CD14-positive monocyte (primary cell): Measurements from ENCODE around the gene CMPK2. TPM values are rescaled to one million over a fixed set of nuclear protein-coding genes. Genes with fewer than 3 reads are reported as not detected.

Experiments
- DNase-seq, 3 donors: peaks; one replicate each; pipeline ENCODE4 v3.0.0-alpha.2; 2011 to 2022
- H2AFZ ChIP-seq: 2 replicates; pipeline ENCODE4 v1.6.0; 2012; ENCODE audit warnings: mild to moderate bottlenecking, low read depth, low read length, inconsistent platforms; ENCODE audit not compliant: insufficient read depth, poor library complexity, severe bottlenecking
- H3K27ac ChIP-seq, 2 donors: 1 replicate in 1 of 2; 2 replicates in 1 of 2; pipeline ENCODE4 v1.5.1; 2012 to 2013; ENCODE audit warnings: low read length in 2 of 2, control low read depth in 1 of 2, inconsistent platforms in 1 of 2, low read depth in 1 of 2, mild to moderate bottlenecking in 1 of 2
- H3K27me3 ChIP-seq, 2 donors: one replicate each; pipeline versions ENCODE4 v1.6.0 to v1.6.1; 2011 to 2013; ENCODE audit warnings: low read length in 2 of 2; ENCODE audit not compliant: control insufficient read depth in 2 of 2, insufficient read depth in 2 of 2
- H3K36me3 ChIP-seq, 2 donors: replicated peaks in 1 of 2; 1 replicate in 1 of 2; 2 replicates in 1 of 2; pipeline versions ENCODE4 v1.5.1 to v1.6.1; 2012 to 2013; ENCODE audit warnings: low read length in 2 of 2, control low read depth in 1 of 2, inconsistent platforms in 1 of 2, mild to moderate bottlenecking in 1 of 2; ENCODE audit not compliant: insufficient read depth in 2 of 2, control insufficient read depth in 1 of 2
- H3K4me1 ChIP-seq, 2 donors: 1 replicate in 1 of 2; 2 replicates in 1 of 2; pipeline versions ENCODE4 v1.5.1 to v1.6.1; 2012 to 2013; ENCODE audit warnings: low read length in 2 of 2, control low read depth in 1 of 2, inconsistent platforms in 1 of 2, mild to moderate bottlenecking in 1 of 2, moderate library complexity in 1 of 2; ENCODE audit not compliant: insufficient read depth in 2 of 2, control insufficient read depth in 1 of 2
- H3K4me2 ChIP-seq: replicated peaks from 2 replicates; pipeline ENCODE3; 2012; ENCODE audit warnings: low read length, moderate library complexity, mild to moderate bottlenecking; ENCODE audit not compliant: poor library complexity, severe bottlenecking; ENCODE audit errors: extremely low read depth
- H3K4me3 ChIP-seq, 3 experiments: fragments of 200-600 bp in 1 of 3; sonication (generic) in 1 of 3; replicated peaks in 1 of 3; 1 replicate in 2 of 3; 2 replicates in 1 of 3; pipeline ENCODE4 v1.5.1; 2011 to 2013; ENCODE audit warnings: low read length in 3 of 3, mild to moderate bottlenecking in 3 of 3, control low read depth in 2 of 3, low read depth in 2 of 3, inconsistent platforms in 1 of 3, moderate library complexity in 1 of 3
- H3K79me2 ChIP-seq: 2 replicates; pipeline ENCODE4 v1.6.0; 2012; ENCODE audit warnings: mild to moderate bottlenecking, control low read depth, inconsistent platforms, low read length, moderate library complexity; ENCODE audit not compliant: insufficient read depth
- H3K9ac ChIP-seq: 2 replicates; pipeline ENCODE4 v1.6.0; 2017; ENCODE audit warnings: low read length, mild to moderate bottlenecking; ENCODE audit not compliant: insufficient read depth, poor library complexity, severe bottlenecking
- H3K9me3 ChIP-seq, 2 donors: replicated peaks in 1 of 2; 1 replicate in 1 of 2; 2 replicates in 1 of 2; pipeline versions ENCODE4 v1.5.1 to v1.6.1; 2012 to 2013; ENCODE audit warnings: low read length in 2 of 2, control low read depth in 1 of 2; ENCODE audit not compliant: control insufficient read depth in 1 of 2, insufficient read depth in 1 of 2
- H4K20me1 ChIP-seq: 2 replicates; pipeline ENCODE4 v1.6.0; 2012; ENCODE audit warnings: mild to moderate bottlenecking, low read length, control low read depth, moderate library complexity; ENCODE audit not compliant: insufficient read depth
- H3K27ac Mint-ChIP-seq, 7 donors: one replicate each; pipeline ENCODE4 v1.8.0; 2020; ENCODE audit warnings: mild to moderate bottlenecking in 7 of 7, mixed read lengths in 7 of 7, moderate library complexity in 6 of 7, inconsistent platforms in 2 of 7
- H3K27me3 Mint-ChIP-seq, 3 donors: one replicate each; pipeline ENCODE4 v1.8.0; 2021 to 2022; ENCODE audit warnings: low read depth in 3 of 3, mild to moderate bottlenecking in 3 of 3, mixed read lengths in 3 of 3, moderate library complexity in 3 of 3, inconsistent platforms in 1 of 3
- H3K36me3 Mint-ChIP-seq, 2 donors: one replicate each; pipeline ENCODE4 v1.8.0; 2020; ENCODE audit warnings: mixed read lengths in 2 of 2, inconsistent platforms in 1 of 2, mild to moderate bottlenecking in 1 of 2
- H3K4me1 Mint-ChIP-seq: one replicate; pipeline ENCODE4 v1.8.0; 2020; ENCODE audit warnings: mild to moderate bottlenecking, mixed read lengths
- H3K4me3 Mint-ChIP-seq, 2 donors: one replicate each; pipeline ENCODE4 v1.8.0; 2020; ENCODE audit warnings: mild to moderate bottlenecking in 2 of 2, mixed read lengths in 2 of 2, moderate library complexity in 1 of 2
- H3K9me3 Mint-ChIP-seq, 7 donors: one replicate each; pipeline ENCODE4 v1.8.0; 2020 to 2022; ENCODE audit warnings: mixed read lengths in 7 of 7, mild to moderate bottlenecking in 6 of 7, moderate library complexity in 6 of 7, inconsistent platforms in 2 of 7
- WGBS: methylation state at CpG from one replicate; pipeline ENCODE4 v1.1.5; 2013; ENCODE audit warnings: missing lambda C conversion rate; ENCODE audit not compliant: insufficient coverage; 5-methylcytosine and 5-hydroxymethylcytosine counted together
- intact Hi-C, 2 donors: fragments of 100-400 bp; cut with micrococcal nuclease; formaldehyde crosslinking; loops; one replicate each; pipeline versions ENCODE4 v1.15.0 to v1.15.1; 2023
- polyA plus RNA-seq, 3 donors: library from polyadenylated mRNA; depleted of rRNA in 1 of 3; unstranded in 2 of 3; stranded (reverse) in 1 of 3; fragments of 300-500 nt in 2 of 3; fragments of >200 nt in 1 of 3; fragmentation: Illumina TruSeq in 2 of 3; gene quantifications; 1 replicate in 2 of 3; 2 replicates in 1 of 3; pipeline ENCODE4 v1.2.3, GENCODE V29; 2012 to 2021
- TF ChIP-seq, protein P1 (sequence below): fragments of 200-600 bp; IDR thresholded peaks from one replicate; pipeline ENCODE4 v1.8.0; 2022; ENCODE audit warnings: antibody characterized with exemption, mild to moderate bottlenecking

The CMPK2 gene
- polyA plus RNA-seq, 3 donors, result 12.6 to 18.1 (median 17.0) TPM

DNA sequence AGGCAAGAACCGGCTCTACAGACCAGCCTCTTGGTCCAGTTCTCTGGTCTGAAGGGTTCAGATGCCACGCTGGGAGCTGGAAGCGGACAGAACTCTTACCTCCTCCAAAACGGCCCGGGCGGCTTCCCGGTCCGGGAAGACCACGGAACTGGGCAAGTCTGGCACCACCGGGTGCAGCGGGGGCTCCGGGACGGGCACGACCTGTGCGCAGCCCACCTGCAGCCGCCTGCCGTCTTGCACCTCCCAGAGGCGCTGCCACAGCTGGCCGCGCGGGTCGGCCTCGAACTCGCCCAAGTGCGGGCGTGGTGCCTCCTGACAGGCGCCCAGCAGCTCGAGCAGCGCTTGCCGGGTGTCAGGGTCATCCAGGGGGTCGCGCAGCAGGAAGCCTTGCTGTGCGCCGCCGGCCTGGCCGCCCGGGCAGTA, 773 bp downstream of the CMPK2 start:
- Histone ChIP-seq H4K20me1 (no peaks in the 10 kb centered on the region), H3K4me3 (peak overlapping the region; percentile 79 to 93 (median 92)), H3K27me3 (no peaks in the 10 kb centered on the region), H3K4me2 (peak overlapping the region; percentile 76), H3K79me2 (peaks cover 10% of the 10 kb centered on the region), H3K27ac (peak overlapping the region in 1 of 2 donors; percentile 78), H3K9ac (peak overlapping the region; percentile 83), H2AFZ (peak overlapping the region; percentile 94), H3K9me3 (peaks cover 10 to 14% of the 10 kb centered on the region in 2 donors), H3K36me3 (peaks cover 30 to 36% of the 10 kb centered on the region in 2 donors), H3K4me1 (peaks cover 23 to 25% of the 10 kb centered on the region in 2 donors)
- intact Hi-C loops, result loop anchor here in 1 of 2 donors (5.0 kb wide), 1 partner anchor 38 kb away; no protein-coding TSS in a partner anchor
- TF ChIP-seq, protein P1, sequence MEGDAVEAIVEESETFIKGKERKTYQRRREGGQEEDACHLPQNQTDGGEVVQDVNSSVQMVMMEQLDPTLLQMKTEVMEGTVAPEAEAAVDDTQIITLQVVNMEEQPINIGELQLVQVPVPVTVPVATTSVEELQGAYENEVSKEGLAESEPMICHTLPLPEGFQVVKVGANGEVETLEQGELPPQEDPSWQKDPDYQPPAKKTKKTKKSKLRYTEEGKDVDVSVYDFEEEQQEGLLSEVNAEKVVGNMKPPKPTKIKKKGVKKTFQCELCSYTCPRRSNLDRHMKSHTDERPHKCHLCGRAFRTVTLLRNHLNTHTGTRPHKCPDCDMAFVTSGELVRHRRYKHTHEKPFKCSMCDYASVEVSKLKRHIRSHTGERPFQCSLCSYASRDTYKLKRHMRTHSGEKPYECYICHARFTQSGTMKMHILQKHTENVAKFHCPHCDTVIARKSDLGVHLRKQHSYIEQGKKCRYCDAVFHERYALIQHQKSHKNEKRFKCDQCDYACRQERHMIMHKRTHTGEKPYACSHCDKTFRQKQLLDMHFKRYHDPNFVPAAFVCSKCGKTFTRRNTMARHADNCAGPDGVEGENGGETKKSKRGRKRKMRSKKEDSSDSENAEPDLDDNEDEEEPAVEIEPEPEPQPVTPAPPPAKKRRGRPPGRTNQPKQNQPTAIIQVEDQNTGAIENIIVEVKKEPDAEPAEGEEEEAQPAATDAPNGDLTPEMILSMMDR, result no peak
- H3K27ac Mint-ChIP-seq, result peak overlapping the region in 4 of 7 donors; percentile 26 to 48 (median 37)
- peaks cover 34% of the 10 kb centered on the region for H3K4me1 Mint-ChIP-seq
- WGBS, result 2% methylated on average over 36 of the region's 37 CpGs
- peaks cover 10 to 19% (median 16%) of the 10 kb centered on the region in 7 donors for H3K9me3 Mint-ChIP-seq
- peaks cover 40 to 43% of the 10 kb centered on the region in 2 donors for H3K36me3 Mint-ChIP-seq
- DNase-seq, result no peak
- H3K4me3 Mint-ChIP-seq, result peak overlapping the region; percentile 80 to 89
- peaks cover 0 to 2% (median 0%) of the 10 kb centered on the region in 3 donors for H3K27me3 Mint-ChIP-seq

DNA sequence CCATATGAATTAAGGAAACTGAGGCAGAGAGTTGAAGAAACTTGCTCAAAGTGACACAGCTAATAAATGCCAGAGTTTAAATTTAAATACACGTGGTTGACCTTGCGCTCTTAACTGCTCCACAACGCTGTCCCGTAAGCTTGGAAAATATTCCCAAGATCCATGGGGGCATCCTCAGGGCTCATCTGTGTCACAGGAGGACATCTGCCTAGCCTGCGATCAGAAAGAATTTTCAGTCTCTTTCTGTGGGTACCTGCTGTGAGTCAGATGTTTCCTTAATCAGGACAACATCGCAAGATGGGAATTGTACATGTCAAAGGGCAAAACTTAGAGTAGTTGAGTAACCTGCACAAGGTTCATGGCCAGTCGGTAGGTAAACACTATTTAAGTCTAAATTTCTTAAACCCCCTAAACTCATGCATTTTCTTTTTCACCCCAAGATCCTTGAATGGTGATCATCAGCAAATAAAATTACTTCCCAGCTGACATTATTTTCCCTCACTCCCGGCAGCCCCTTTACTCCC, 1.4 kb downstream of the CMPK2 start:
- peaks cover 45 to 47% of the 10 kb centered on the region in 2 donors for H3K36me3 Mint-ChIP-seq
- Histone ChIP-seq H3K79me2 (peaks cover 10% of the 10 kb centered on the region), H4K20me1 (no peaks in the 10 kb centered on the region), H3K4me3 (peak overlapping the region; percentile 79 to 93 (median 92)), H3K27ac (peak overlapping the region in 1 of 2 donors; percentile 78), H2AFZ (peak overlapping the region; percentile 94), H3K4me1 (peaks cover 23 to 25% of the 10 kb centered on the region in 2 donors), H3K9me3 (peaks cover 16 to 19% of the 10 kb centered on the region in 2 donors), H3K4me2 (peak overlapping the region; percentile 76), H3K36me3 (peaks cover 36 to 43% of the 10 kb centered on the region in 2 donors), H3K27me3 (no peaks in the 10 kb centered on the region), H3K9ac (peak overlapping the region; percentile 83)
- H3K27me3 Mint-ChIP-seq, result peaks cover 0 to 2% (median 0%) of the 10 kb centered on the region in 3 donors
- H3K4me3 Mint-ChIP-seq, result peak overlapping the region; percentile 80 to 89
- intact Hi-C loops, result no loop called here
- peaks cover 17 to 26% (median 20%) of the 10 kb centered on the region in 7 donors for H3K9me3 Mint-ChIP-seq
- H3K27ac Mint-ChIP-seq, result peak overlapping the region in 4 of 7 donors; percentile 26 to 47 (median 36)
- DNase-seq, result no peak
- TF ChIP-seq, protein P1, result no peak
- 75% methylated on average over 6 of the region's 8 CpGs for WGBS
- H3K4me1 Mint-ChIP-seq, result peaks cover 34% of the 10 kb centered on the region
